ENCODE data around the gene OR4C5. TPM values are rescaled to one million over a fixed set of nuclear protein-coding genes. Genes with fewer than 3 reads are reported as not detected.

OR4C5 gene
- total RNA-seq, 1 donor from 2014 or later = not detected

Other genes with a start within 250 kb of the OR4C5 start
- gene OR4B1, start 149.7 kb downstream of the OR4C5 start, total RNA-seq = not detected
- gene OR4X2, start 121.4 kb downstream of the OR4C5 start, total RNA-seq = not detected
- not detected for gene OR4X1, start 102.6 kb downstream of the OR4C5 start, total RNA-seq
- not detected for gene OR4S1, start 60.2 kb downstream of the OR4C5 start, total RNA-seq
- gene OR4C3, start 41.5 kb downstream of the OR4C5 start, total RNA-seq = not detected
- not detected for gene OR4A47, start 122.3 kb upstream of the OR4C5 start, total RNA-seq